Mesenchymal stem cell (in vitro differentiated cells and primary cell): Measurements from ENCODE around the gene SKAP2.
A peak's percentile ranks its signal among the peaks of the same experiment; 100 is the strongest.

Experiments
- DNase-seq: peaks from one replicate; pipeline ENCODE4 v3.0.0-alpha.2; 2013
- H2AFZ ChIP-seq: one replicate; pipeline ENCODE4 v1.6.1; 2013; ENCODE audit warnings: low read depth, mild to moderate bottlenecking, control low read depth, inconsistent platforms, low read length, moderate library complexity
- H2AK5ac ChIP-seq: 2 replicates; pipeline ENCODE4 v1.6.1; 2013; ENCODE audit warnings: low read length, moderate library complexity, mild to moderate bottlenecking, inconsistent platforms; ENCODE audit not compliant: severe bottlenecking
- H2BK120ac ChIP-seq: one replicate; pipeline ENCODE4 v1.6.1; 2013; ENCODE audit warnings: low read depth, mild to moderate bottlenecking, inconsistent platforms, low read length, moderate library complexity
- H2BK12ac ChIP-seq, 2 experiments: one replicate each; pipeline ENCODE4 v1.6.1; 2013; ENCODE audit warnings: inconsistent platforms in 2 of 2, low read length in 2 of 2, mild to moderate bottlenecking in 2 of 2, moderate library complexity in 2 of 2, control low read depth in 1 of 2
- H2BK15ac ChIP-seq: one replicate; pipeline ENCODE4 v1.6.1; 2013; ENCODE audit warnings: mild to moderate bottlenecking, low read depth, inconsistent platforms; ENCODE audit not compliant: poor library complexity, severe bottlenecking
- H2BK5ac ChIP-seq: 2 replicates; pipeline ENCODE4 v1.6.1; 2013; ENCODE audit warnings: low read depth, mild to moderate bottlenecking, low read length, control low read depth, inconsistent platforms; ENCODE audit not compliant: poor library complexity, severe bottlenecking
- H3K14ac ChIP-seq, 2 experiments: one replicate each; pipeline ENCODE4 v1.6.1; 2013; ENCODE audit warnings: inconsistent platforms in 2 of 2, low read length in 2 of 2, control low read depth in 1 of 2, mild to moderate bottlenecking in 1 of 2, moderate library complexity in 1 of 2
- H3K18ac ChIP-seq, 2 experiments: one replicate each; pipeline ENCODE4 v1.6.1; 2013; ENCODE audit warnings: inconsistent platforms in 2 of 2, low read length in 2 of 2, control low read depth in 1 of 2, low read depth in 1 of 2, mild to moderate bottlenecking in 1 of 2
- H3K23ac ChIP-seq, 2 experiments: one replicate each; pipeline ENCODE4 v1.6.1; 2013; ENCODE audit warnings: inconsistent platforms in 2 of 2, low read length in 2 of 2, mild to moderate bottlenecking in 2 of 2, moderate library complexity in 2 of 2, control low read depth in 1 of 2
- H3K27ac ChIP-seq: 2 replicates; pipeline ENCODE4 v1.5.1; 2013; ENCODE audit warnings: mild to moderate bottlenecking, moderate library complexity, low read length, control low read depth, inconsistent platforms; ENCODE audit not compliant: poor library complexity, severe bottlenecking
- H3K27me3 ChIP-seq, 2 experiments: 2 replicates each; pipeline versions ENCODE4 v1.6.1 to v1.7.0; 2013; ENCODE audit warnings: low read length in 2 of 2, mild to moderate bottlenecking in 2 of 2, moderate library complexity in 2 of 2, control low read depth in 1 of 2, inconsistent platforms in 1 of 2; ENCODE audit not compliant: control insufficient read depth in 1 of 2, insufficient read depth in 1 of 2
- H3K36me3 ChIP-seq, 2 experiments: 2 replicates each; pipeline versions ENCODE4 v1.6.1 to v1.7.0; 2013; ENCODE audit warnings: low read length in 2 of 2, control low read depth in 1 of 2, inconsistent platforms in 1 of 2, low read depth in 1 of 2, mild to moderate bottlenecking in 1 of 2; ENCODE audit not compliant: insufficient read depth in 2 of 2, control insufficient read depth in 1 of 2
- H3K4ac ChIP-seq, 2 experiments: one replicate each; pipeline ENCODE4 v1.6.1; 2013; ENCODE audit warnings: inconsistent platforms in 2 of 2, low read length in 2 of 2, mild to moderate bottlenecking in 2 of 2, moderate library complexity in 2 of 2, control low read depth in 1 of 2, low read depth in 1 of 2
- H3K4me1 ChIP-seq: 2 replicates; pipeline ENCODE4 v1.6.1; 2013; ENCODE audit warnings: low read depth, low read length, control low read depth; ENCODE audit not compliant: control insufficient read depth, insufficient read depth
- H3K4me2 ChIP-seq: 2 replicates; pipeline ENCODE4 v1.6.1; 2013; ENCODE audit warnings: low read length, mild to moderate bottlenecking, inconsistent platforms; ENCODE audit not compliant: poor library complexity, severe bottlenecking
- H3K4me3 ChIP-seq, 2 experiments: 2 replicates each; pipeline versions ENCODE4 v1.5.1 to v1.7.0; 2013; ENCODE audit warnings: low read length in 2 of 2, mild to moderate bottlenecking in 2 of 2, control low read depth in 1 of 2, low read depth in 1 of 2; ENCODE audit not compliant: insufficient read depth in 1 of 2
- H3K79me1 ChIP-seq: replicated peaks from 2 replicates; pipeline ENCODE4 v1.6.1; 2013; ENCODE audit warnings: mild to moderate bottlenecking, control low read depth, low read length, inconsistent platforms; ENCODE audit not compliant: poor library complexity, severe bottlenecking
- H3K9ac ChIP-seq: 2 replicates; pipeline ENCODE4 v1.7.0; 2013; ENCODE audit warnings: mild to moderate bottlenecking, low read length, moderate library complexity
- H3K9me3 ChIP-seq: 2 replicates; pipeline ENCODE4 v1.7.0; 2013; ENCODE audit warnings: mild to moderate bottlenecking, low read length; ENCODE audit not compliant: control insufficient read depth
- H4K8ac ChIP-seq: one replicate; pipeline ENCODE4 v1.6.1; 2013; ENCODE audit warnings: inconsistent platforms, mild to moderate bottlenecking, low read length, moderate library complexity
- H4K91ac ChIP-seq: one replicate; pipeline ENCODE4 v1.6.1; 2013; ENCODE audit warnings: mild to moderate bottlenecking, low read length, inconsistent platforms
- WGBS: methylation state at CpG from one replicate; pipeline ENCODE4 v1.1.7; 2013; ENCODE audit warnings: mixed read lengths; 5-methylcytosine and 5-hydroxymethylcytosine counted together

Gene SKAP2

GRCh38 chr7:26639695-26640094 is 224.7 kb downstream of the SKAP2 start:
- H2AK5ac ChIP-seq: no peak overlapping the region
- no peak overlapping the region for H4K8ac ChIP-seq
- H3K79me1 ChIP-seq: no peaks in the 10 kb centered on the region
- no peak overlapping the region for H3K4me3 ChIP-seq
- H3K4me1 ChIP-seq: no peaks in the 10 kb centered on the region
- no peak overlapping the region for H3K27ac ChIP-seq
- H4K91ac ChIP-seq: no peak overlapping the region
- H2BK5ac ChIP-seq: no peak overlapping the region
- H3K4me2 ChIP-seq: no peak overlapping the region
- H2BK120ac ChIP-seq: no peak overlapping the region
- no peak overlapping the region for H3K18ac ChIP-seq
- peaks cover 4 to 19% of the 10 kb centered on the region in 2 experiments for H3K27me3 ChIP-seq
- no peak overlapping the region for H3K4ac ChIP-seq
- H2AFZ ChIP-seq: no peak overlapping the region
- no peak overlapping the region for H3K23ac ChIP-seq
- H3K14ac ChIP-seq: peak overlapping the region in 1 of 2 experiments; percentile 1
- H2BK12ac ChIP-seq: no peak overlapping the region
- DNase-seq: no peak
- no peak overlapping the region for H2BK15ac ChIP-seq
- no peaks in the 10 kb centered on the region for H3K9me3 ChIP-seq
- 96% methylated on average over 5 of the region's 5 CpGs for WGBS
- no peak overlapping the region for H3K9ac ChIP-seq
- no peaks in the 10 kb centered on the region for H3K36me3 ChIP-seq

- 94% methylated on average over 4 of the region's 4 CpGs for WGBS
Measured at GRCh38 chr7:26639111-26639510, 225.3 kb downstream of the SKAP2 start.

GRCh38 chr7:26638140-26638539 is 226.2 kb downstream of the SKAP2 start:
- H3K27me3 ChIP-seq: peaks cover 4 to 19% of the 10 kb centered on the region in 2 experiments
- H3K4me2 ChIP-seq: no peak overlapping the region
- no peak for DNase-seq
- no peak overlapping the region for H3K9ac ChIP-seq
- no peaks in the 10 kb centered on the region for H3K79me1 ChIP-seq
- no peak overlapping the region for H4K91ac ChIP-seq
- no peak overlapping the region for H3K23ac ChIP-seq
- H2BK5ac ChIP-seq: no peak overlapping the region
- no peak overlapping the region for H2AFZ ChIP-seq
- H3K36me3 ChIP-seq: no peaks in the 10 kb centered on the region
- H3K14ac ChIP-seq: no peak overlapping the region
- H3K4ac ChIP-seq: no peak overlapping the region
- no peak overlapping the region for H3K18ac ChIP-seq
- H4K8ac ChIP-seq: no peak overlapping the region
- H3K4me3 ChIP-seq: no peak overlapping the region
- no peak overlapping the region for H2BK15ac ChIP-seq
- WGBS: 89% methylated on average over 12 of the region's 14 CpGs
- H3K4me1 ChIP-seq: no peaks in the 10 kb centered on the region
- no peak overlapping the region for H2BK12ac ChIP-seq
- no peak overlapping the region for H2AK5ac ChIP-seq
- no peak overlapping the region for H2BK120ac ChIP-seq
- H3K27ac ChIP-seq: no peak overlapping the region
- no peaks in the 10 kb centered on the region for H3K9me3 ChIP-seq

More at GRCh38 chr7:26639111-26639510, 225.3 kb downstream of the SKAP2 start:
- Histone ChIP-seq H3K79me1 (no peaks in the 10 kb centered on the region), H3K23ac (no peak overlapping the region), H2BK12ac (no peak overlapping the region), H3K9me3 (no peaks in the 10 kb centered on the region), H2AK5ac (no peak overlapping the region), H2AFZ (no peak overlapping the region), H4K91ac (no peak overlapping the region), H3K9ac (no peak overlapping the region), H2BK15ac (no peak overlapping the region), H3K4me2 (no peak overlapping the region), H3K27ac (no peak overlapping the region), H2BK120ac (no peak overlapping the region), H3K4me1 (no peaks in the 10 kb centered on the region), H4K8ac (no peak overlapping the region), H3K4me3 (no peak overlapping the region), H2BK5ac (no peak overlapping the region), H3K36me3 (no peaks in the 10 kb centered on the region), H3K14ac (no peak overlapping the region), H3K27me3 (peaks cover 4 to 19% of the 10 kb centered on the region in 2 experiments), H3K4ac (no peak overlapping the region), H3K18ac (no peak overlapping the region)
- no peak for DNase-seq

- 75% methylated on average over 6 of the region's 6 CpGs for WGBS
- H3K14ac ChIP-seq: no peak overlapping the region
- no peaks in the 10 kb centered on the region for H3K79me1 ChIP-seq
- no peak overlapping the region for H3K9ac ChIP-seq
- H3K4me2 ChIP-seq: no peak overlapping the region
- no peak for DNase-seq
- H2BK15ac ChIP-seq: no peak overlapping the region
- H4K8ac ChIP-seq: no peak overlapping the region
- H3K4me1 ChIP-seq: no peaks in the 10 kb centered on the region
- H3K27me3 ChIP-seq: peaks cover 4 to 19% of the 10 kb centered on the region in 2 experiments
- H2BK12ac ChIP-seq: no peak overlapping the region
- no peak overlapping the region for H3K27ac ChIP-seq
- no peak overlapping the region for H4K91ac ChIP-seq
- no peak overlapping the region for H3K23ac ChIP-seq
- H3K9me3 ChIP-seq: no peaks in the 10 kb centered on the region
- no peak overlapping the region for H2AFZ ChIP-seq
- no peak overlapping the region for H2BK120ac ChIP-seq
- no peak overlapping the region for H2AK5ac ChIP-seq
- H3K18ac ChIP-seq: no peak overlapping the region
- H2BK5ac ChIP-seq: no peak overlapping the region
- no peak overlapping the region for H3K4me3 ChIP-seq
- no peak overlapping the region for H3K4ac ChIP-seq
- no peaks in the 10 kb centered on the region for H3K36me3 ChIP-seq
Measured at GRCh38 chr7:26637610-26638009, 226.8 kb downstream of the SKAP2 start.
